Retinal pigment epithelial cell (primary cell): ENCODE results near the gene SLC35B2.

Experiments used
- DNase-seq: peaks from one replicate; pipeline ENCODE4 v3.0.0-alpha.2; 2010; ENCODE audit warnings: low read depth
- H3K4me3 ChIP-seq: 2 replicates; pipeline ENCODE4 v1.5.1; 2011; ENCODE audit warnings: mild to moderate bottlenecking, low read length, control low read depth, moderate library complexity
- CTCF ChIP-seq: conservative IDR thresholded peaks from 2 replicates; pipeline ENCODE4 v1.5.1; 2011; ENCODE audit warnings: low read depth, low read length, control low read depth, inconsistent platforms

The SLC35B2 gene

GRCh38 chr6:44230034-44230675 lies 27.2 kb downstream of the SLC35B2 start:
- no peak overlapping the region for H3K4me3 ChIP-seq
- TF ChIP-seq CTCF, result no peak
- DNase-seq, result no peak

- DNase-seq, result no peak
- TF ChIP-seq CTCF, result no peak
- no peak overlapping the region for H3K4me3 ChIP-seq
Measured at GRCh38 chr6:44229376-44230033, 27.8 kb downstream of the SLC35B2 start.

- no peak overlapping the region for H3K4me3 ChIP-seq
- TF ChIP-seq CTCF, result no peak
- DNase-seq, result no peak
Measured at GRCh38 chr6:44228836-44229235, 28.5 kb downstream of the SLC35B2 start.

GRCh38 chr6:44228433-44228832 lies 28.9 kb downstream of the SLC35B2 start:
- TF ChIP-seq CTCF, result no peak
- no peak overlapping the region for H3K4me3 ChIP-seq
- no peak for DNase-seq

GRCh38 chr6:44228031-44228430 lies 29.3 kb downstream of the SLC35B2 start:
- no peak overlapping the region for H3K4me3 ChIP-seq
- DNase-seq, result no peak
- TF ChIP-seq CTCF, result no peak

- no peak for TF ChIP-seq CTCF
- no peak for DNase-seq
- no peak overlapping the region for H3K4me3 ChIP-seq
Measured at GRCh38 chr6:44227148-44227793, 30.1 kb downstream of the SLC35B2 start.
